Esophagus squamous epithelium (tissue), 5 donors: ENCODE data around the gene STMN1. TPM values are rescaled to one million over a fixed set of nuclear protein-coding genes. Genes with fewer than 3 reads are reported as not detected.

Experiments used
- DNase-seq: peaks from one replicate; lab custom pipeline; 2025; lab: John Stamatoyannopoulos, UW
- H3K27ac ChIP-seq, 4 donors: fragments of 200-600 bp; sonication (generic); one replicate each; pipeline ENCODE4 v1.5.1; 2016 to 2019; ENCODE audit warnings: mild to moderate bottlenecking in 1 of 4
- H3K27me3 ChIP-seq, 4 donors: fragments of 200-600 bp; sonication (generic); 1 replicate in 3 of 4; 2 replicates in 1 of 4; pipeline versions ENCODE4 v1.5.1 to v1.6.0; 2017 to 2021; ENCODE audit warnings: antibody characterized with exemption in 1 of 4
- H3K36me3 ChIP-seq, 3 donors: fragments of 200-600 bp; sonication (generic); one replicate each; pipeline ENCODE4 v1.5.1; 2016 to 2019
- H3K4me1 ChIP-seq, 3 donors: fragments of 200-600 bp; sonication (generic); one replicate each; pipeline ENCODE4 v1.5.1; 2017 to 2019
- H3K4me3 ChIP-seq, 4 donors: fragments of 200-600 bp; sonication (generic); 1 replicate in 3 of 4; 2 replicates in 1 of 4; pipeline ENCODE4 v1.5.1; 2016 to 2019; ENCODE audit warnings: mild to moderate bottlenecking in 2 of 4, moderate library complexity in 1 of 4
- H3K9me3 ChIP-seq, 3 donors: fragments of 200-600 bp; sonication (generic); one replicate each; pipeline ENCODE4 v1.5.1; 2016 to 2019
- CTCF ChIP-seq, 6 experiments: fragments of 450-650 bp in 4 of 6; fragments of 200-600 bp in 2 of 6; sonication (generic) in 2 of 6; IDR thresholded peaks; one replicate each; pipeline ENCODE4 v1.5.1; 2016 to 2019; ENCODE audit warnings: antibody characterized with exemption in 6 of 6, mild to moderate bottlenecking in 4 of 6, moderate library complexity in 4 of 6
- POLR2A ChIP-seq, 4 donors: fragments of 450-650 bp; IDR thresholded peaks; one replicate each; pipeline ENCODE4 v1.6.1; 2017; ENCODE audit warnings: antibody characterized with exemption in 4 of 4, mild to moderate bottlenecking in 4 of 4, moderate library complexity in 3 of 4
- WGBS, 2 donors: methylation state at CpG; one replicate each; pipeline ENCODE4 v1.1.5; 2018; 5-methylcytosine and 5-hydroxymethylcytosine counted together
- intact Hi-C: fragments of 100-400 bp; cut with DNase I; formaldehyde crosslinking; loops from one replicate; pipeline ENCODE4 v1.15.0; 2022
- total RNA-seq, 4 donors: library from RNA; depleted of rRNA; stranded (reverse); fragments of >200 nt; gene quantifications; one replicate each; pipeline ENCODE4 v1.1.0, GENCODE V29; 2016
- donor health status: DM: yes; HTN: yes; CAD: no.

STMN1 gene
- total RNA-seq, 4 donors from 2014 or later, result 29.6 to 65.5 (median 42.7) TPM

GRCh38 chr1:25911162-25911561 lies 4.9 kb upstream of the STMN1 start:
- TF ChIP-seq POLR2A (IDR thresholded peaks at IDR 0.05) (no peak), CTCF (IDR thresholded peaks at IDR 0.05) (no peak)
- Histone ChIP-seq H3K4me1 (peaks cover 3 to 9% (median 9%) of the 10 kb centered on the region in 3 donors), H3K4me3 (no peak overlapping the region), H3K9me3 (no peaks in the 10 kb centered on the region), H3K27me3 (no peaks in the 10 kb centered on the region), H3K36me3 (no peaks in the 10 kb centered on the region), H3K27ac (no peak overlapping the region)
- intact Hi-C loops, result no loop called here
- DNase-seq, result no peak

- intact Hi-C loops, result no loop called here
Observed at GRCh38 chr1:25909040-25909439, 2.8 kb upstream of the STMN1 start.

GRCh38 chr1:25908161-25908560 lies 1.9 kb upstream of the STMN1 start:
- TF ChIP-seq CTCF (IDR thresholded peaks at IDR 0.05) (no peak), POLR2A (IDR thresholded peaks at IDR 0.05) (no peak)
- peaks cover 11 to 39% (median 16%) of the 10 kb centered on the region in 3 donors for H3K4me1 ChIP-seq
- intact Hi-C loops, result no loop called here
- no peak for DNase-seq
- 83 to 88% methylated on average over 1 of the region's 1 CpG for WGBS, 2 donors
- no peaks in the 10 kb centered on the region for H3K36me3 ChIP-seq
- no peak overlapping the region for H3K4me3 ChIP-seq
- H3K27ac ChIP-seq, result no peak overlapping the region
- H3K27me3 ChIP-seq, result no peaks in the 10 kb centered on the region
- no peaks in the 10 kb centered on the region for H3K9me3 ChIP-seq

More at GRCh38 chr1:25909040-25909439, 2.8 kb upstream of the STMN1 start:
- Histone ChIP-seq H3K4me3 (no peak overlapping the region), H3K36me3 (no peaks in the 10 kb centered on the region), H3K27me3 (no peaks in the 10 kb centered on the region), H3K27ac (no peak overlapping the region), H3K4me1 (peaks cover 10 to 30% (median 16%) of the 10 kb centered on the region in 3 donors), H3K9me3 (no peaks in the 10 kb centered on the region)
- 46 to 57% methylated on average over 10 of the region's 10 CpGs for WGBS, 2 donors
- no peak for DNase-seq
- no peak for TF ChIP-seq POLR2A (IDR thresholded peaks at IDR 0.05)
- no peak for TF ChIP-seq CTCF (IDR thresholded peaks at IDR 0.05)

- peaks cover 11 to 40% (median 16%) of the 10 kb centered on the region in 3 donors for H3K4me1 ChIP-seq
- H3K9me3 ChIP-seq, result no peaks in the 10 kb centered on the region
- no peak overlapping the region for H3K4me3 ChIP-seq
- H3K36me3 ChIP-seq, result no peaks in the 10 kb centered on the region
- TF ChIP-seq CTCF (IDR thresholded peaks at IDR 0.05) (no peak), POLR2A (IDR thresholded peaks at IDR 0.05) (no peak)
- no peak overlapping the region for H3K27ac ChIP-seq
- DNase-seq, result no peak
- WGBS, 2 donors, result 71 to 82% methylated on average over 4 to 6 of the region's 6 CpGs
- intact Hi-C loops, result no loop called here
- no peaks in the 10 kb centered on the region for H3K27me3 ChIP-seq
Observed at GRCh38 chr1:25907601-25908000, 1.4 kb upstream of the STMN1 start.

GRCh38 chr1:25906644-25907300 lies 553 bp upstream of the STMN1 start:
- intact Hi-C loops, result no loop called here
- Histone ChIP-seq H3K36me3 (no peaks in the 10 kb centered on the region), H3K4me3 (peak overlapping the region; percentile 56 to 84 (median 72)), H3K27ac (peak overlapping the region; percentile 68 to 85 (median 76)), H3K9me3 (no peaks in the 10 kb centered on the region), H3K4me1 (peaks cover 11 to 40% (median 16%) of the 10 kb centered on the region in 3 donors), H3K27me3 (no peaks in the 10 kb centered on the region)
- TF ChIP-seq CTCF (IDR thresholded peaks at IDR 0.05), result no peak
- TF ChIP-seq POLR2A (IDR thresholded peaks at IDR 0.05), result no peak
- 17 to 26% methylated on average over 11 to 18 of the region's 34 CpGs for WGBS, 2 donors
- no peak for DNase-seq
